Right ventricle myocardium superior (tissue), 1 donor: ENCODE results near the gene XPR1. TPM values are rescaled to one million over a fixed set of nuclear protein-coding genes. Genes with fewer than 3 reads are reported as not detected.

Experiments used
- ATAC-seq: fragments of 200-7000 bp; cut with Tn5 transposase; one replicate; pipeline ENCODE4 v1.9.1; 2020; ENCODE audit warnings: mild to moderate bottlenecking; ENCODE audit not compliant: poor library complexity
- DNase-seq: peaks from one replicate; pipeline ENCODE4 v3.0.0-alpha.2; 2020
- intact Hi-C: fragments of 100-400 bp; cut with DNase I; formaldehyde crosslinking; loops from one replicate; pipeline ENCODE4 v1.11.2; 2022
- total RNA-seq: library from RNA; stranded (reverse); fragmentation: NEBNext Ultra II Directional; extraction: Animal tissue kit (Norgen Biotek cat#: 25700); gene quantifications from one replicate; pipeline ENCODE4 v1.2.1, GENCODE V29; 2021
- donor health status: DM: no; HTN: yes; CAD: no; lungs with severe emphysema.

XPR1 gene
- total RNA-seq, 1 donor from 2014 or later, result 38.6 TPM

DNA sequence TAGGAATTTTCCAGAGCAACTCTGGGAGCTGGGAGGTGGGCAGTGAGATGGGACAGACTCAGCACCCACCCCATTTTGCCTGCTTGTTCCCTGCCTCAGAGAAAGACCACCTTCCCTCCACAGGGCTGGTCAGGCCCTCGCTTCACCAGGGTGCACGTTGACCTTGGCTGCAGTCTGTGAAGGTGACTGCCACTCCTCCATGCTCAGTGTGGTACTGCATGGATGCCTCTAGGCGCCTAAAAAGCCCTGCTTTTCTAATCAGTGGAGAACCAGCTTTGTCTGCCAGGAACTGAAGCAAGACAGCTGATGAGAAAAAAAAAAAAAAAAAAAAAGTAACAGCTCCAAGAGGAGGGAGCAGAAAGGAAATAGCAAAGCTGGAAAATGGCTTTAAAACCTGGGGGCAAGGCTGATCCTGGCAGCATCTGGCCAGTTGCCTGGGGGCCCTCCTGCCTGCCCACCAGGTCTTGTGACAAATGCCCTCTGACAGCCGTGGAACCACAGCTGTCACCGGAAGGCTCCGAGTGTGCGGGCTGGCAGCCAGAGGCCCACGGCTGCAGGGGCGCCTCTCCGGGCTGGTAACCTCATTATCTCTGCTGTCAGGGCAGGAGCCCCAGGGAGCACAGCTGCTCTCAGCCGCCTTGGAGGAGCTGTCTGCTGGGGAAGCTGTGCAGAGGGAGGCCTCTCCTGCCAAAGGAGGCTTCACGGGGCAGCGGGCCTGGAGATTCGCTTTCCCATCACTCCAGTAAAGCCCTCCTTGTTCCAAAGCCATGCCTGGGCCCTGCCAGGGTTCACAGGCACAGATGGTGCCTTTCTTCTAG is 294.6 kb downstream of the XPR1 start:
- peak; percentile 76 for ATAC-seq
- intact Hi-C loops, result no loop called here
- peak; percentile 78 for DNase-seq

- intact Hi-C loops, result no loop called here
- DNase-seq (peak; percentile 70), ATAC-seq (peak; percentile 77)
These were observed 295.5 kb downstream of the XPR1 start for GRCh38 chr1:180927348-180927747.

- ATAC-seq (peak; percentile 9), DNase-seq (no peak)
- intact Hi-C loops, result no loop called here
These were observed 296.0 kb downstream of the XPR1 start for GRCh38 chr1:180927841-180928240.

- ATAC-seq (no peak), DNase-seq (no peak)
- intact Hi-C loops, result no loop called here
These were observed 296.8 kb downstream of the XPR1 start for GRCh38 chr1:180928331-180929230.

DNA sequence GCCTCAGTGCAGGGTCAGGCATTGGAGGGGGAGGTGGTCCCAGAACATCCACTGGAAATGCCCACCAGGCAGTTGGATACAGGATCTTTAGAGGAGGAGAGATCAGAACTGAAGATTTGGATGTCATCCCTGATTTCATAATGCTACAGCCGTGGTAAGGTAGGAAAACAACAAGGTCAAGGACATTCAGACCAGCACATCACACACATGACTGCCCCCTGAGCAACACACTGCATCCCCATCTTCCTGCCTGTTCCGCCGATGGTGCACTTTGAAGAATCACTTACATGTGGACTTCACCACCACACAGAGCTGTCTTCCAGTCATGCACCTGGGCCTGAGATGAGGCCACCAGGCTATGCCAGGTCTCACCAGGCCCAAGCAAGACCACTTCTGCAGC is 297.6 kb downstream of the XPR1 start:
- no peak for ATAC-seq
- no peak for DNase-seq
- intact Hi-C loops, result no loop called here

GRCh38 chr1:180930687-180931086 is 298.9 kb downstream of the XPR1 start:
- ATAC-seq, result no peak
- intact Hi-C loops, result no loop called here
- no peak for DNase-seq

GRCh38 chr1:180931529-180931928 is 299.7 kb downstream of the XPR1 start:
- ATAC-seq, result no peak
- no peak for DNase-seq
- intact Hi-C loops, result no loop called here

DNA sequence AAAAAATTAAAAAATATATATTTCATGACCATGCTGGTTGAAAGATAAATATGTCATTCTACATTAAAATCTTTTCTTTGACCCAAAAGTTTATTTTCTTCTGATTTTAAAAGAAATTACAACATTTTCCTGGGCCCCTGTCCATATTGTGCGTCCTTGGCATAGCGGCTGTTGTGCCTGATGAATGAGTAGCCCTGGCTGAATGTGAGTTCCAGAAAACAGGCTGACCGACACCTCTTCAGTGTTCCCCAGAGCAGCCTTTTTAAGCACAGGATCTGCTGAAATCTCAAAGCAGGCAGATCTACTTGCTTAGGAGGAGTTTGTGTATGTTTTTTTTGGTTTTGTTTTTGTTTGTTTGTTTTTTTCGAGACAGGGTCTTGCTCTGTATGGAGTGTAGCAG is 300.6 kb downstream of the XPR1 start:
- no peak for ATAC-seq
- DNase-seq, result no peak
- intact Hi-C loops, result no loop called here

DNA sequence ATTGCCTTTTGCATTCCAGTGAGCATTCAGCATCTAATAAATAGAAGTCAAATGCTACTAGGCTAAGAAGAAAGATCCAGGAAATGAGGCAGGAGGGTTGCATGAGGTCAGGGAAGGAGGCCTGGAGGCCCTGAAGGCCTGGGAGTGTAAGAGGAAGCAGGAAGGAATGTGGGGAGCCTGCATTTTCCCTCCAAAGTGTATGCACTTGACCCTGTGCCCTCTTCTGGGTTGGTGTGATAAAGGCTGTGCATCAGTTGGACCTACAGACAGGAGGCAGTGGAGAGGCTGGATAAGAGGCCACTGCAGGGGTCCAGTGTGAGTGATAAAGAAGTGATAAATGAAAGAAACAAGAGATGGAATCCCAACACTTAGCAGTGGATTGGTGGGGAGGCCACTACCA is 301.3 kb downstream of the XPR1 start:
- no peak for DNase-seq
- intact Hi-C loops, result no loop called here

DNA sequence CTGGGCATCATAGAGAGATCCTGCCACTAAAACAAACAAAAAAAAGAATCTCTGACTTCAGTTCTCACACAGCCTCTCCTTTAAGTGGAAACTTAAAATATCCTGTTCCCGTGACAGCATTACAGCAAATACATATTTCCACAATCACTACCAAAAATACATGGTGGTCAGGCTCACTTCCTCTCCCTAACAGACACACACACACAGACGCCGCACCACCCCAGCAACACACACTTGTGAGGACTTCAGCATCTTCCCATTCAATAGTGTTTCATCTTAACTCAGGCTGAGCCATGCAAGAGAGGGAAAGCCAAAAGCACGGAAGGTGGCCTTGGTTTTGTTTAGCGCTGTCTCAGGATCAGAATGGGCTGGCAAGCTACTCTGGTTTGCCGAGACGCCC is 302.7 kb downstream of the XPR1 start:
- DNase-seq (no peak), ATAC-seq (no peak)
- intact Hi-C loops, result no loop called here

More for the DNA sequence above, 301.3 kb downstream of the XPR1 start:
- ATAC-seq, result no peak

GRCh38 chr1:180935326-180936109 is 303.7 kb downstream of the XPR1 start:
- no peak for ATAC-seq
- intact Hi-C loops, result no loop called here
- DNase-seq, result no peak

- DNase-seq (no peak), ATAC-seq (no peak)
- intact Hi-C loops, result no loop called here
These were observed 304.5 kb downstream of the XPR1 start for GRCh38 chr1:180936110-180937011.

GRCh38 chr1:180937012-180937372 is 305.2 kb downstream of the XPR1 start:
- ATAC-seq, result no peak
- DNase-seq, result no peak
- intact Hi-C loops, result no loop called here

- ATAC-seq (no peak), DNase-seq (peak; percentile 20)
- intact Hi-C loops, result no loop called here
These were observed 305.9 kb downstream of the XPR1 start for GRCh38 chr1:180937624-180938225.

- intact Hi-C loops, result no loop called here
- DNase-seq, result no peak
These were observed 307.4 kb downstream of the XPR1 start for GRCh38 chr1:180939073-180939710.

GRCh38 chr1:180939711-180940103 is 307.9 kb downstream of the XPR1 start:
- ATAC-seq (no peak), DNase-seq (no peak)
- intact Hi-C loops, result no loop called here

More at GRCh38 chr1:180939073-180939710, 307.4 kb downstream of the XPR1 start:
- ATAC-seq, result no peak
